Fibroblast of peridontal ligament (primary cell): ENCODE results near the gene LAPTM5.

ENCODE experiments used
- DNase-seq: peaks from one replicate; pipeline ENCODE4 v3.0.0-alpha.2; 2010; ENCODE audit errors: extremely low read depth

The LAPTM5 gene

DNA sequence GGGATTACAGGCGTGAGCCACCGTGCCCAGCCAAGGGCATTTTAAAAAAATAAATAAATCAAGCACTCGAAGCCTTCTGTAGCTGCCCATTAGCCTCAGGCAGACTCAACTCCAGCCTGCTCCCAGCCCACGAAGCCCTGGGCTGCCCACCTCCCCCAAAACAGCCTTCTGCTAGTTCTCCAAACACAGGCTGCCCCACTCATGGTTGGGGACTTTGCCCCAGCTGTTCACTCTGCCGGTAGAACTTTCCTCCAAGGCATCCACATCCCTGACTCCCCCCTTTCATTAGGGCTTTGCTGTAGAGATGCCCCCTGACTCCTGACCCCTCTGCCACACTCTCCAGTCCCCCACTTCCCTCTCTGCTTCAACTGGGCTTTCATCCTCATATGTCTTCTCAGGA lies 29.7 kb upstream of the LAPTM5 start:
- no peak for DNase-seq

DNA sequence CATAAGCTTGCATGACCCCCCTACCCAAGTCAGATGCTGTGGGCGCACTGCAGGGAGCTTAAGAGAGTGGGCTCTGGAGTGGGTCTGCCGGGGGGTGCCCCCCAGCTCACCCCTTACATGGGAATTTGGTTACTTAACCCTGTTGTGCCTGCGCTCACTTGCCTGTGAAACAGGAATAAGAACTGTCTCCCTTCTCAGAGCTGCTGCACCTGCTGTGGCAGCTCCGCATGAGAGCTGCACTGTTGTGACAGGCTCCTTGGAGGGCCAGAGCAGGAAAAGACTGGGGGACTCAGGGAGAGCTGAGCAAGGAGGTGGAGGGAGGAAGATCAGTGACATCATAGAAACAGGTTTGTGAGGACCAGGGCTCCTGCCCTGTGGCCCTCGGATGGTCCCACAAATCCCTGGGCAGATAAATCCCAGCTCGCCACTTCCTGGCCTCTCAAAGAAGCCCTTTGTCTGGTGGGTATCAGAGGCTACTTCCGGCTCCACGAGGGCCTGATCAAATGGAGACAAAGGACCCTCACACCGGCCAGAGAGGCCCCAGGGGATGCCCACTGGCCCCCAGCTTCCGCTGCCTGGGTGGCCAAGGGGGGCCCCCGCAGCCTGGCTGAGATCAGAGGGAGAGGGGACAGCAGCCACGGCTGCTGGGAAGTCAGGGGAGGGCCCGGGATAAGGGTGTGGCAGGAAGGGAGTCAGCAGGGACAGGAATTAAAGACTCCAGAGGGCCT lies 28.9 kb upstream of the LAPTM5 start:
- DNase-seq = no peak

DNA sequence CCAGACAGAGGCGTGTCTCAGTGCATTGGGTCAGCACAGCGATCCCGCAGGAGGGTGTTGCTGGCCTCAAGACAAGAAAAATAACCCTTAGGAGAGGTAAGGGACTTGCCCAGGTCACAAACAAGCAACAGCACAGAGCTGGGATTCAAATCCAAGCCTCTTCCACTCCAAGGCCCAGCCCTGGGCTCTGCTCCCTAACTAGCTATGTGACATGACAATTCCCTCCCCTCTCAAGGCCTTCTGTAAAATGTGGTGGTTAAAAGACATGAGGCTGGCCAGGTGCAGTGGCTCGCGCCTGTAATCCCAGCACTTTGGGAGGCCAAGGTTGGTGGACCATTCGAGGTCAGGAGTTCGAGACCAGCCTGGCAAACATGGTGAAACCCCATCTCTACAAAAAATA lies 28.1 kb upstream of the LAPTM5 start:
- no peak for DNase-seq

DNA sequence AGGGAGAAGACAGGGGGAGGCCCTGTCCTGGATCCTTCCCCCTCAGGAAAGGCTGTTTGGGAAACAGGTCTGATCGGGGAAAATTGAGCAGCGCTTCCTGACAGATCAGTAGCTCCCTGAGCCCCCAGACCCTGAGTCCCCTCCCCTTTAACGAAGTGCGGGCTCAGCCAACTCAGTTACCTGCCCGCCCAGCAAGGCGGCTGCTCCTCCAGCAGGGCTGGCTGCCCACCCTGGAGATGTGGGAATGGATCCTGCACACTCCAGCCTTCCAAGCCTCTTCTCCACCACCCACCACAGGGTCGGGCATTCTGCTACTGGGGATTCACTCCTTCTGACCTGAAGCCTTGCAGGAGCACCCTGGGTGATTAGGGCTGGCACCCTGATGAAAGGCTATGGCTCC lies 27.6 kb upstream of the LAPTM5 start:
- DNase-seq = no peak

DNA sequence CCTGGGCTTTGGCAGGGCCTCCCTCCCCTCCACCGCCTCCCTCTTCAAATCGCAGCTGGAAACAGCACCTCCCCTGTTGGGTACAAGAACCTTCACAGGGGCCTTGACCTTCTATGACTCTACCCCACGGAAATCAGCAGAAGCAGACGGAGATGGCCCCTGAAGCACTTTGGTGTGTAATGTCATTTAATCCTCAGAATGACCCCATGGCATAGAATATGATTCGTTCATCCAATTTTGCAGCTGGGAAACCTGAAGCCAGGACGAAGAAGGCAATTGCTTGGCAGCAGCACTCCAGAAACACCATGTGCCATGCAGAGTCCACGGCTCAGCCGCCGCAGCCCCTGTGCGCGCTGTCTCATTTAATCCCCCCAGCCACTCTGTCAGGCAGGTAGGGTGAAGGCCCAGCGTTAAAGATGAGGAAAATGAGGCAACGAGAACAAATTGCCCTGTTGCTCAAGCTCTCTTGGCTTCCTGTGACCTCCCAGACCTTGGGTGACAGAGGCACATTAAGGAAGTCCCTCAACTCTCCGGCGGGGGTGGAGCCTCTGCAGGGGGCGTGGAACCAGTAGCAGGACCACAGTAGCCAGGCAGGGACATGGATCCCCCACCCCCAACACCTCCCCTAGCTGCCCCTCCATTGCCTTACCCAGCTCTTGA lies 25.8 kb upstream of the LAPTM5 start:
- DNase-seq = no peak

DNA sequence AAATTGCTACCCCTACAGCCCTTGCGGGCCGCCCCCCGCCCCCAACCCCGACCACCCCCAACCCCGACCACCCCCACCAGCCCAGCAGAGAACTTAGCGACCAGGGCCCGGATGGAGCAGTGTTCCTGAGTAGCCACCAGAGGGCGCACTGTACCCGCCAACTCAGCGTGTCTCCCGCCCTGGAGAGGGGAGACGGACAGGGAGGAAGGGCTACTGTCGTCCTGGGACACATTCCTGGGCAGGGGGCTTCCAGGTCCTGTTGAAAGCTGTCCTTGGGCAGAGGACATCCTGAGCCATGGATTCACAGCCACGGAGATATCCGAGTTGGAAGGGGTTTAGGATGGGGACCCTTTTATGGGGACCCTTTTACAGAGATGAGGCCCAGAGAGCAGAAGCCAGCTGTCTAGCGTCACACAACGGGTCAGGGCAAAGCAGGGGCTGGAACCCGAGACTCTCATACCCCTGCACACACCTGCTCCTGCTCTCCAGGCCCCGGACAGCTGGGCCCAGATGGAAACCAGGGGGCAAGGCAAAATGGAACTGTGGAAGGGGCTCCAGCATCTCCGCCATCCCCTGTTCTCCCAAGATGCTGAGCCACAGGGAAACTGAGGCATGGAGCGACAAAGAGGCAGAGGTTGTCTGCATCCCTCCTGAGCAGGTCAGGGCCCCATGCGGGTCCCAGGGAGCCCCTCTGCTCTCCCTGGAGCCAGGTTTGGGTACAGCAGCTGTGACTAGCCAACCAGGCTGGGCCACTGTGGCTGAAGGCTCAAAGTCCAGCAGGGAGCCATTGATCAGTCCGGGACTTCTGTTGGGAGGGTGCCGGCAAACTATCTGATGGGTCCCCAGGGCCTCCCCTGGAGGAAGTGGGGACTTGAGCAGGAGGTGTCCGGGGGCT lies 25.0 kb upstream of the LAPTM5 start:
- DNase-seq = peak; percentile 54

DNA sequence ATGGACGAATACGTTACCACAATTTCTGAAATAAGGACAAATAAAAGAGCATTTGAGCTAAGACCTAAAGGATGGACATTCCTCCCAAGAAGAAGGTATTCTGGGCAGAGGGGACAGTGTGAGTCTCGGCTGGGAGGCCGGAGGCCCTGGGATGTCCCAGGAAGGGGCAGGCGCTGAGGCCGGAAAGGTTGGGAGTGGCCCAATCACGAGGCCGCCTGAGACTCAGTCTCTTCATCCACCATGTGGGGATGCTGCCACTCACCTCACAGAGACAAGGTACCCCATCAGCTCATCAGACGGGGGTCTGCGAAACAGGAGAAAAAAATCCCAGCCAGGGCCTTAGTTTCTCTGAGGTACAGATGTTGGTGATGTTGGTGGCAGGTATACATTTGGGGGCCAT lies 24.3 kb upstream of the LAPTM5 start:
- DNase-seq = no peak

DNA sequence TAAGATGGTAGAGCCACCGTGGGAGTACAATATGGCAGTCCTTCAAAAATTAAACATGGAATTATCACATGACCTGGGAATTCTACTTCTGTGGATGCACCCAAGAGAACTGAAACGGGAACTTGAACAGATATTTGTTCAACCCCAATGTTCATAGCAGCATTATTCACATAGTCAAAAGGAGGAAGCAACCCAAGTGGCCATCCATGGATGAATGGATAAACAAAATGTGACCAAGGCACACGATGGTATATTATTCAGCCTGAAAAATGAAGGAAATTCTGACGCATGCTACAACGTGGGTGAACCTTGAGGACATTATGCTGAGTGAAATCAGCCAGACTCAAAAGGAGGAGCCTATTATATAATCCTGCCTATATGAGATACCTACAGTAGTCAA lies 22.8 kb upstream of the LAPTM5 start:
- DNase-seq = no peak

DNA sequence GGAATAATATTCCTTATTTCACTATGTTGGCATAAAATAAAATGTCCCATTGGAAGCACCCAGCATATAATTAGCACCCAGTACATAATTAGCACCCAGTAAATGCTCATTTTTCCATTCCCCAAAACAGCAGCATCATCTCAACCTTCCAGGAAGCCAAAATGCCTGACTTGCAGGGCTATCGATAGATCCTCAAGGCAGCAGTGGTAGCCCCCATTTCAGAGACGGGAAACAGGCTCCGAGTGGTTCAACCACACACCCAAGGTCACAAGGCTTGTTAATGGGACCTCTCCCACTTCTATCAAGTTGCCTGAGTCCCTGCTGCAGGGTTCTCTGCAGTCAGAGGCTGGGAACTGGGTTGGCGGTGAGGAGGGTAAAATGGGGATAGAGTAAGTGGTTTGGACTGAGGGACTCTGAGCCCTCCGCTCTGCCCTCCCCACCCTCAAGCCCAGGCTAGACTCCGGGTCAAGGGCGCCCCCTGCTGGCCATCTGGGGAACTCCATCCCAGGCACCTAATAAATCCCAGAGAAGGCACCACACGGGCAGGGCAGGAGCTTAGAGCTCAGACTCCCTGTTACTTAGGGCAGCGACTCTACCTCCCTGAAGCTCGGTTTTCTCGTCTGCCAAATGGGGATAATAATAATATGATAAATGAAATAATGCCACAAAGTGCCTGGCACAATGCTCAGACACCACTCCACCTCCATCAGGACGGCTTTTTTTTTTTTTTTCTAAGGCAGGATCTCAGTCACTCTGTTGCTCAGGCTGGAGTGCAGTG lies 21.9 kb upstream of the LAPTM5 start:
- DNase-seq = peak; percentile 65

DNA sequence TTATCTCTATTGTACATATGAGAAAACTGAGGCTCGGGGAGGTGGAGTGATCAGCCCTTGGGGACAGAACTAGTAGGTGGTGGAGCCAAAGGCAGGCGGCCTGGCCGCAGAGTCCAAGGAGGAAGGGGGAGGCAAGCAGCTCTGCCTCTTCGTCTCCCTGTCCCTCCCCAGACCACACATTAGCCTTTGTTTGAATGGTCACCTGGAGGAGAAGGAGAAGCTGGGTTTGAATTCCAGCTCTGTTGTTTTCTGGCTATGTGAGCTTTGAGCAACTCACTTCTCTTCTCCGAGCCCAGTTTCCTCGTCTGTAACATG lies 21.4 kb upstream of the LAPTM5 start:
- DNase-seq = no peak

DNA sequence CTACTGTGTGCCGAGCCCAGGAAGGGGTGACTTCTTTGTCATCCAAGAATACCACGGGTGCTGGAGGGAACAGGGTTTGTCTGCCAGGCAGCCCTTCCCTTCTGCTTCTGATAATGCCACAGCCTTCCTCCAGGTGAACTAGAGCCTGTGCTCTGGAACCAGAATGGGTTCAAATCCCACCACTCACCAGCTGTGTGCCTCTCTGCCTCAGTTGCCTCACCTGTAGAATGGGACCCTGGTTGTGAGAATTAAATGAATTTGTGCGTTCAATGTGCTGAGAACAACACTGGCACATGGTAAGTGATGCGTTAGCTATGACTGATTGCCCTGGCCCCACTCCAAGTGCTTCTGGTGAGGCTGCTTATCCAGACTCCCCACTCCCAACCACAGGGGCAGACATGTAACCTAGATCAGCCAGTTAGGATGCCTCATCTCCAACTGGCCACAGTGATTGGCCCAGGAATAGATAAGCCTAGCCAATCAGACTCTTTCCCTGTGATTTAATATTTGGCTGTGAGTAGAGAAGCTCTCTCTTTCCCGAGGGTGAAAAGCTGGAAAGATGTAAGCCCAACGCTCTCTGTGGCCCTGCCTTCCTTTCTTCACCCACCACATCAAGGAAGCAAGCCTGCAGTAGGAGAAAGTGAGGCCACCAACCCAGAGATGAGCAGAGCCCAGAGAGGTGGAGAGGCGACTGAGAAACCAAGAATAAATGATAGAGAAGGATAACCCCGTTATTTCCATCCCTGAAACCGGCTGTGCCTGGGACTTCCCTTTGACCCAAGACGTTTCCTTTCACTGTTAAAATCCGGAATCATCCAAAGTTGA lies 20.8 kb upstream of the LAPTM5 start:
- DNase-seq = peak; percentile 50

DNA sequence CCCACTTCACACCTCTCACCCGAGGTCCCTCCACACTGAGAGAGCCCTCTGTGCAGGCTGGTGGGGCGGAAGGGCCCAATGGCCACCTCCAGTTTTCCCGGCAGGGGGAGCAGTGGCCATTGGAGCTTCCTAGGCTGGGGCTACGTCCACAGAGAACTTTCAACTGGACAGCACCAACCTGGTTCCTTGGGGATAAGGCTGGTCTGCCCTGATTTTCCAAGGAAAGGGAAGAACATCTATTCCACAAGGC lies 20.3 kb upstream of the LAPTM5 start:
- DNase-seq = no peak

DNA sequence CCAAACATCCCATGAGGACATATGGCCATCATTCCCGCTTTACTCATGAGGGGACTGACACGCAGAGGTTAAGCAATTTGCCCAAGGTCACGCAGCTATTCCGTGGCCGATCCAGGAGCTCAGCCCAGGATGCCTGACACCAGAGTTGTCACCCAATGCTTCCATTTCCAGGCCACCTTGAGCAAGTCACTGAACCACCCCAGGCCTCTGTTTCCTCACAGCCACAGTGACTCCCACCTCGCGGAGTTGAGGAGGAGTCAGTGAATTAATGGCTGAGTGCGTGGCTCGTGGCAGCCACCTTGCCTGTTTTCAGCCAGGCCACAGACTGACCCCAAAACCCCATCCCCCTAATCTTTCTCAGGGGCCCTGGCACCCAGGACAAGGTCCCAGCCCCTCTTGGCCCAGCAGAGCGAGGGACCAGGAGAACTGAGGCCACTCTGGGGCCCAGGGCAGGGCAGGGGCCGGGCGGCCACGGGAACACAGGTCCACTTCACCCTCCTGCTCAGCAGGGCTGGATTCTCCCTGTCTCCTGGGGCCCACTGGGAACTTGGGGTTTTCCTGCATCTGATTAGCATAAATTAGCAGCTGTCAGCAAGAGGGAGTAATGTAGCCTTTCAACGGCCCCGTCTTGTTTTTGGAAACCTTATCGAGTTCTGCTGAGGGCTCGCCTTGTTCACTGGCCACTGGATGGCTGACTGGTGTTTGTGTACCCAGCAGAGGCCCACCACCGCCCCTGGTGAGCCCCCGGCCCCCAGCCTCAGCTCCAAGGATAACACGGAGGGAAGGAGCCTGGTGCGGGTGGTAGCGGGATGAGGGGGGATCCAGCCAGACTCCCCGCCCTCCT lies 19.7 kb upstream of the LAPTM5 start:
- no peak for DNase-seq

DNA sequence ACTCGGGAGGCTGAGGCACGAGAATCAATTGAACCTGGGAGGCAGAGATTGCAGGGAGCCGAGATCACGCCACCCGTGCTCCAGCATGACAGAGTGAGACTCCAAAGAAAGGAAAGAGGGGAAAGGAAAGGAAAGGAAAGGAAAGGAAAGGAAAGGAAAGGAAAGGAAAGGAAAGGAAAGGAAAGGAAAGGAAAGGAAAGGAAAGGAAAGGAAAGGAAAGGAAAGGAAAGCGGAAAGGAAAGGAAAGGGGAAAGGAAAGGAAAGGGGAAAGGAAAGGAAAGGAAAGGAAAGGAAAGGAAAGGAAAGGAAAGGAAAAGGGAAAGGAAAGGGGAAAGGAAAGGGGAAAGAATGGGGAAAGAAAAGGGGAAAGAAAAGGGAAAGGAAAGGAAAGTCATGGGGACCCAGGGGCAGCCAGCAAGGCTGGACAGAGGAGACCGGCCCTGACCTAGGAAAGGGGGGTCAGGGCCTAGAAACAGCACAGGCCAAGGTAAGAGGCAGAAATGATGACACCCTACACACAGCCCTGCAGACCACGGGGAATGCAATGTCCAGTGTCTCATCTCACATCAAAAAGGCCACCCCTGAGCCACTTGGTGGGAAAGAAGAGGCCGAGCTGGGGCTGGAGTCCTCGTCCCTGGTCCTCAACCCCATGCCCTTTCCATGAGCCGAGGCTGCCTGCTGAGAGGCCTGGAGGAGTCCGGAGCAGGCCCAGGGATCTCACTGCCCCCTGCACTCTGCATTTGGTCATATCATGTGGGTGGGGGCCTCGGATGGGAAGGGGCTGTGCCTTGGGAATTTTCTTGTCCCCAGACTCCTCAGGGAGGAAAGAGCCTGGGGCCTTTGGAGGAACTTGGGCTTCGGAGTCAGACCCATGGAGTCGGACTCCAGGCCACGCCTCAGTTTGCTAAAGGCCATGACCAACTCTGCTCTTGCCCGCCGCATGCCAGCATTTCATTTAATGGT lies 18.8 kb upstream of the LAPTM5 start:
- DNase-seq = no peak

DNA sequence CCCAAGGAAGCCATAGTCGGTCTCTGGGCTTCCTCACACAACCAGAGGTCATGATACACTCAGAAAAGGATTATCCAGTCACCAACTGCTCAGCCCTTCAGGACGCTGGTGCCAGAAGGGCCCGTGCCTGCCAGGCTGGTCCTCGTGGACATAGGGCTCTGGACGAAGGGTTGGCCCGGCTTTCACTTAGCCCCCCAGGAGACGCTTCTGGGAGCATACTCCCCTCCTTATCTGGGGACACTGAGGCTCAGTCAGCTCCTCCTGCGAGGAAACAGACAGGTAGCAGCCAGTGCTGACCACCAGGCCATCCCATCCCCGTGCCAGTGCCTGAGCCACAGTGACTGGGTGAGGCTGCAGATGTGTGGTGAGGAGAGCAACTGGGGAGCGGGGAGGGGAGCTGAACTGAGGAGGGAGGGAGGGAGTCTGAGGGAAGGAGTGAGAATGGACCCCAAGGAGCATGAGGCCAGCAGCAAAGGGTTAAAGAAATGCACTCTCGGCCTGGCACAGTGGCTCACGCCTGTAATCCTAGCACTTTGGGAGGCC lies 17.9 kb upstream of the LAPTM5 start:
- DNase-seq = no peak

DNA sequence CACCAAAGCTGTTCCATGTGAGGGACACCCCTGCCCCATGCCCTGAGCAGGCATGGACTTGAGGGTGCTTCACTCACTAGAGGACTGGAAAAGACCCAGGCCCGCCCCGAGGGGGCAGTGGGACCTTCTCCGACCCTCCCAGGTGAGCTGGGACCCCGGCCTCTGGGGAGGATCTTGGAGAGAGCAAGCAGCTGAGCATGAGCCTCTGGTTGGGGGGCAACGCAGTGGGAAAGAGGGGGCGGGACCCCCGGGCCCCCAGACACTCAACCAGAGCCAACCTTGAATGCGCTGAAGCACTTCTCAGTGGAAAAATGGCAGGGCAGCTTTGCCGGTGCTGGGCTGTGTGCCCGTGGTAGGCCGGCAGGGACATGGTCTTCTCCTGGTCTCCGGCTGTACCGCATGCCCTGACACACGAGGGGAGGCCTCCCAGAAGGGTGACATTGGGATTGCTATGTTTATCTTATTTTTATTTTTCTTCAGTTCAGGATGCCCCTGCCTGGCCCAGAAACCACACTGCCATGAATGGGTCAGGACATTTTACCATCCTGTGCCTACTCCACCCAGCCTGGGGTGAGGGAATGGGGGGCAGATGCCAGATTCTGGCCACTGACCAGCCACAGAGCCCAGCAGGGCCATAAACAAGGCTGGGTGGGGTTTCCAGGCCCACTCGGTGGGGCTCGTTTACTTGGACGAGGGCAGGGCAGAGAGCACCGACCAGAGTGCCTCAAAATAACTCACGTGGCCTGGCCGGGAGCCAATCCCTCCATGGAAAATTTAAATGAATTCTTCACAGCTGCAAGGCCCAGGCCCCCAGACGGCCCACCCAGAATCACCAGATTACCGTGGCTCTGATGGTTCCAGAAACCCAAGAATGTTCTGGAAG lies 17.2 kb upstream of the LAPTM5 start:
- DNase-seq = no peak

DNA sequence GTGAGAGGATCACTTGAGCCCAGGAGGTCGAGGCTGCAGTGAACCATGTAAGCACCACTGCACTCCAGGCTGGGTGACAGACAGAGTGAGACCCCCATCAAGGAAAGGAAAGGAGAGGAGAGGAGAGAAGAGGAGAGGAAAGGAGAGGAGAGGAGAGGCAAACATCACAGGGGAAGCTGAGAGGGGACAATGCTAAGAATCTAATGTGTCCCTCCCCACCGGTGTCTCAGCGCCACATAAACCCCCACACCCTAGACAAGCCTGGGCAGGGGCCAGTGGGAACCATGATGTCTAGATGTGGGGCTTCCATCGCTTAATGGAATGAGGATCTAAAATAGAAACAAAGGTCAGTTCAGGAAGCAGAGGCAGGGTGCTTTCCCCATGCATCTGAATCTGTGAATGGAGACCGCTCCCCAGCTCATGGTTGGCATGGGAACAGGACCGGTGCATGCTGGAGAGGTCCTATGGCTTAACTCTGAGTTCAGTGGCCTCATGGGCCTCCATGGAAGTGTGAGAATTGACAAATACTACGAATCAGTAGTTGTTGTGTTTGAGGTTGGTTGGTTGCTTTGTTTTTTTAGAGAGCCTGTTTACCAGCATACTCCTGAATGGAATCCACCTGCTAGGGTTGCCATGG lies 16.3 kb upstream of the LAPTM5 start:
- DNase-seq = no peak

DNA sequence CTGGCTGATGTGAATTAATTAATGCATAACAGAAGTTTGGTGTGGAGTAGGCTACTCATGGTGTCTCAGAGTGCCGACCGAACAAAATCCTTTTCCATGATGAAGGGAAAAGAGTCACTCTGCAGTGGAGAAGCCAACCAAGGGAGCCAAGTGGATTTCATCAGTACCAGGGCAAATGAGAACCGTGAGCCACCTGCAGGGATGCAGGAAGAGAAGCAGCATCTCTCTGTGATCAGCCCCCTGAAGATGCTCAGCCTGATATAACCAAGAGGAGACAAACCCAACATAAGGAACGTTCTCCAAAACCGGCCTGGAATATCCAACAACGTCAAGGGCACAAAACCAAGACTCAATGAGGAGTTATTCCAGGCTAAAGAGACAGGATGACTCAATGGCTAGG lies 13.4 kb upstream of the LAPTM5 start:
- no peak for DNase-seq
